Left lung (tissue), 10 donors: ENCODE data around the gene LGALS3. TPM values are rescaled to one million over a fixed set of nuclear protein-coding genes. Genes with fewer than 3 reads are reported as not detected.

Experiments used
- ATAC-seq: fragments of 200-7000 bp; cut with Tn5 transposase; one replicate; pipeline ENCODE4 v1.9.1; 2020; ENCODE audit warnings: moderate library complexity
- DNase-seq, 4 donors: peaks; one replicate each; pipeline ENCODE4 v3.0.0-alpha.2; 2013 to 2020
- H3K27ac ChIP-seq, 2 donors: fragments of 200-600 bp; sonication (generic) in 1 of 2; one replicate each; pipeline versions ENCODE4 v1.5.0 to v1.8.0; 2020 to 2021
- H3K27me3 ChIP-seq, 2 donors: fragments of 200-600 bp; sonication (generic) in 1 of 2; one replicate each; pipeline versions ENCODE4 v1.5.0 to v1.8.0; 2020 to 2021
- H3K36me3 ChIP-seq, 2 donors: fragments of 200-600 bp; sonication (generic) in 1 of 2; one replicate each; pipeline versions ENCODE4 v1.5.0 to v1.8.0; 2020 to 2021
- H3K4me1 ChIP-seq, 2 donors: fragments of 200-600 bp; one replicate each; pipeline ENCODE4 v1.8.0; 2021
- H3K4me3 ChIP-seq, 2 donors: fragments of 200-600 bp; sonication (generic) in 1 of 2; one replicate each; pipeline versions ENCODE4 v1.5.0 to v1.8.0; 2020 to 2021; ENCODE audit warnings: mild to moderate bottlenecking in 1 of 2
- H3K9me3 ChIP-seq, 2 donors: fragments of 200-600 bp; sonication (generic) in 1 of 2; one replicate each; pipeline versions ENCODE4 v1.5.0 to v1.8.0; 2020 to 2021
- intact Hi-C, 2 donors: fragments of 100-400 bp; cut with DNase I; formaldehyde crosslinking; loops; one replicate each; pipeline versions ENCODE4 v1.11.2 to v1.14.2; 2022
- polyA plus RNA-seq, 6 donors: library from polyadenylated mRNA; unstranded; fragments of 120-200 nt; gene quantifications; one replicate each; pipeline ENCODE4 v1.2.1, GENCODE V29; 2013; ENCODE audit not compliant: insufficient read length in 6 of 6
- total RNA-seq, 2 donors: library from RNA; stranded (reverse); fragmentation: NEBNext Ultra II Directional; extraction: Animal tissue kit (Norgen Biotek cat#: 25700); gene quantifications; one replicate each; pipeline ENCODE4 v1.2.1, GENCODE V29; 2021
- TF ChIP-seq, protein P1 (sequence below), 2 donors: fragments of 200-600 bp; sonication (generic) in 1 of 2; IDR thresholded peaks; one replicate each; pipeline versions ENCODE4 v1.5.0 to v1.8.0; 2021; ENCODE audit warnings: antibody characterized with exemption in 2 of 2
- donor health status: DM: no; HTN: yes; CAD: no.
- donor health status: DM: no; HTN: no; CAD: no.

LGALS3 gene
- total and polyA plus RNA-seq, 8 donors = 41.2 to 369 (median 51.9) TPM

DNA sequence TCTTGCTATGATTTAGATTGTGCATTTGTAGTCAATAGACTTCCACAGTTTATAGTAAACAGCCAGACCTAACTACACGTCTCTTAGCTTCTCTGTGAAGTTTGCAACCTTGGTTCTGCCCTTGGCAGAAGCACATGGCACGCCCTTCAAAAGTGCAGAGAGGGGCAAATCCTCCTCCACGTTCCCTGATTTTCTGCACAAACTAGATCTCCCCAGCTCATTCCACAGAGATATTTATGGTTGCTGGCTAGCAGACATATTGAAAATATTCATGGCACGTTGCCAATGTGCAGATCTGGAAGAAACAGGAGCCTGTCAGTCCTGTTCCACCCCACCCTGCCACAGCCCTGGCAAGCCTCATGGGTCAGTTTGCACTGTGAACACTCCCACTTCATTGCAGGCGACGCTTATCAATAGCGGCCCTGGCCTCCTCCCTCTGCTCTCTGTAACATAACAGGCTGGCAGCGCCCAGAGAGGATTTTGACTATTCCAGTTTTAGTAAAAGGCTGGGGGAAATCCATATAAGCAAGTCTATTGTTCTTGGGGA, 6.5 kb upstream of the LGALS3 start:
- intact Hi-C loops = no loop called here
- DNase-seq (peak in 2 of 4 donors; percentile 52 to 60), ATAC-seq (peak; percentile 44)
- Histone ChIP-seq H3K4me3 (no peak overlapping the region), H3K4me1 (peaks cover 29 to 91% of the 10 kb centered on the region in 2 donors), H3K27me3 (no peaks in the 10 kb centered on the region), H3K9me3 (no peaks in the 10 kb centered on the region), H3K36me3 (no peaks in the 10 kb centered on the region), H3K27ac (peak overlapping the region in 1 of 2 donors; percentile 34)
- TF ChIP-seq, protein P1, sequence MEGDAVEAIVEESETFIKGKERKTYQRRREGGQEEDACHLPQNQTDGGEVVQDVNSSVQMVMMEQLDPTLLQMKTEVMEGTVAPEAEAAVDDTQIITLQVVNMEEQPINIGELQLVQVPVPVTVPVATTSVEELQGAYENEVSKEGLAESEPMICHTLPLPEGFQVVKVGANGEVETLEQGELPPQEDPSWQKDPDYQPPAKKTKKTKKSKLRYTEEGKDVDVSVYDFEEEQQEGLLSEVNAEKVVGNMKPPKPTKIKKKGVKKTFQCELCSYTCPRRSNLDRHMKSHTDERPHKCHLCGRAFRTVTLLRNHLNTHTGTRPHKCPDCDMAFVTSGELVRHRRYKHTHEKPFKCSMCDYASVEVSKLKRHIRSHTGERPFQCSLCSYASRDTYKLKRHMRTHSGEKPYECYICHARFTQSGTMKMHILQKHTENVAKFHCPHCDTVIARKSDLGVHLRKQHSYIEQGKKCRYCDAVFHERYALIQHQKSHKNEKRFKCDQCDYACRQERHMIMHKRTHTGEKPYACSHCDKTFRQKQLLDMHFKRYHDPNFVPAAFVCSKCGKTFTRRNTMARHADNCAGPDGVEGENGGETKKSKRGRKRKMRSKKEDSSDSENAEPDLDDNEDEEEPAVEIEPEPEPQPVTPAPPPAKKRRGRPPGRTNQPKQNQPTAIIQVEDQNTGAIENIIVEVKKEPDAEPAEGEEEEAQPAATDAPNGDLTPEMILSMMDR (IDR thresholded peaks at IDR 0.05) = no peak

DNA sequence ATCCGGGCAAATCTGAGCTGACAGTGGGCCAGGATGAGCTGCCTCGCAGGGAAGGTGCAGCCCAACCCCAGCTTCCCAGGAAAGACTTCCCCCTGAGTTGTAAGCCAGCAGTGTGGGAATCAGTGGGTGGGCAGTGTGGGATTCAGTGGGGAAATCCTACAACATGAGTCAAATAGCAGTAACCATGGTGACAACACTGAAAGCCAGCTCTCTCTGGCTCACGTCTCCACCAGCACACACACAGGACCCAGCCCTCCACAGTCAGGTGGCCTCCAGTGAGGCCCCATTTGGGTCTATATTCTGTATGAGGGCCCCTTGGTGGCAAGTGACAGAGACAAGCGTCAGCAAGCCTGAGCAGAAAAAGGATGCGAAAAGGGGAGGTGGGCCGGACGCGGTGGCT, 6.0 kb upstream of the LGALS3 start:
- DNase-seq (peak in 2 of 4 donors; percentile 43 to 67), ATAC-seq (peak; percentile 41)

DNA sequence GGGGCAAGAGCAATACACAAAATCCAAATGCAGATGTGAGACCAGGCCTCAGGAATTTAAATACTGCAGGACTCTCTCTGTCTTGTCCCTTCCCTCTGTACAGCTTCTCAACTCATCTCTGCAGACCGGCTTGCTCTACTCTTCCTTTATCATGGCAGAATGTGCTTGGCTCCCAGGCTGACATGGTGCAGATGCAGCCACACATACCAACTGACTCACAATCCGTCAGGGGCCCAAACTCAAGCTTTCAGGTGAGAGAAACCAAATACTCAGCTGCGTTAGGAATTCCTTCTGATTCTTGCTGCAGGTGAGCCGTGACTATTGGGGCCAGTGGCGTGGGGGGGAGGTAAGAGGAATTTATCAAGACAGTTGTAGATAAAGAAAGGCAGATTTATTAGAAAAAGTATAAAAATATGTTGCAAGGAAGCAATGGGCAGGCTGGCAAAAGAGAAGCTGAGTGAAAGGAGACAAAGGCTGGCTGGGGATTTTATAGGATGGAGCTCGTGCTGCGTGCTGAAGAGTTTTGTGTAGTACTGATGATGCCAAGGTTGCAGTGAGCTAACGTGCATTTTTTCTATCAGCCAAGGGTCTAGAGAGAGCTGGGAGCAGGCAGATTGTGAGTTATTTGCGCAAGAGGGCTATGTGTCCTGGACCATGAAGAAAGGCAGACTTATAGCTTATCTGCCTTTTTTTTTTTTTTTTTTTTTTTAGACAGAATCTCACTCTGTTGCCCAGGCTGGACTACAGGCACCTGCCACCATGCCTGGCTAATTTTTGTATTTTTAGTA, 5.0 kb upstream of the LGALS3 start:
- H3K9me3 ChIP-seq = no peaks in the 10 kb centered on the region
- intact Hi-C loops = no loop called here
- no peaks in the 10 kb centered on the region for H3K27me3 ChIP-seq
- TF ChIP-seq, protein P1 (IDR thresholded peaks at IDR 0.05) = no peak
- no peak for DNase-seq
- no peaks in the 10 kb centered on the region for H3K36me3 ChIP-seq
- no peak overlapping the region for H3K27ac ChIP-seq
- H3K4me1 ChIP-seq = peaks cover 24 to 89% of the 10 kb centered on the region in 2 donors
- no peak overlapping the region for H3K4me3 ChIP-seq
- ATAC-seq = no peak

More for the DNA sequence above, 6.0 kb upstream of the LGALS3 start:
- H3K4me3 ChIP-seq = no peak overlapping the region
- H3K4me1 ChIP-seq = peaks cover 29 to 91% of the 10 kb centered on the region in 2 donors
- intact Hi-C loops = no loop called here
- H3K27me3 ChIP-seq = no peaks in the 10 kb centered on the region
- no peaks in the 10 kb centered on the region for H3K36me3 ChIP-seq
- no peaks in the 10 kb centered on the region for H3K9me3 ChIP-seq
- no peak overlapping the region for H3K27ac ChIP-seq
- TF ChIP-seq, protein P1 (IDR thresholded peaks at IDR 0.05) = no peak

DNA sequence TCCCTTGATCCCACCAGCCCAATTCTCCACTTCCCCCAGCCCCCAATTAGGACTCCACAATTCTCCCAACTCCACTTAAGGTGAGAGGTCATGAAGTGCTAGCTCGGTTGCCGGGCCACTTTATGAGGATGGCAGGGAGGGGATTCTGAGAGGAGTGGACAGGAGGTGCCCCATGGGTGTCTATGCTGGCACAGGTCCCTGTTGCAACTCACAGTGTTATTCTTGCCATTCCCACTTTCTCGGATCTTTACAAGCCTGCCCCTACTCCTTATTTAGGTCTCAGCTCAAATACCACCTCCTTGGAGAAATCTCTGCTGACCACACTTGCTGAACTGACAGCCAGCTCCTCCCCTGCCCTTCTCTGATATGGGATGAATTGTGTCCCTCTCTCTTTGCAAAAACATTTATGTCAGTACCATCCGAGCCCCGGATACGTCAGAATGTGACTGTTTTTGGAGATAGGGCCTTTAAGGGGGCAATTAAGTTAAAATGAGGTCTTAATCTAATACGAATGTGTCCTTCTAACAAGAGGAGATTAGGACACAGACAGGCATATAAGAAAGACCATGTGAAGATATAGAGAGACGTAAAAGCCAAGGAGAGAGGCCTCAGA, 4.2 kb upstream of the LGALS3 start:
- intact Hi-C loops = no loop called here
- Histone ChIP-seq H3K27ac (peak overlapping the region; percentile 56 to 75), H3K9me3 (no peaks in the 10 kb centered on the region), H3K4me3 (no peak overlapping the region), H3K36me3 (no peaks in the 10 kb centered on the region), H3K4me1 (peaks cover 23 to 88% of the 10 kb centered on the region in 2 donors), H3K27me3 (no peaks in the 10 kb centered on the region)
- ATAC-seq (no peak), DNase-seq (no peak)
- TF ChIP-seq, protein P1 (IDR thresholded peaks at IDR 0.05) = no peak

DNA sequence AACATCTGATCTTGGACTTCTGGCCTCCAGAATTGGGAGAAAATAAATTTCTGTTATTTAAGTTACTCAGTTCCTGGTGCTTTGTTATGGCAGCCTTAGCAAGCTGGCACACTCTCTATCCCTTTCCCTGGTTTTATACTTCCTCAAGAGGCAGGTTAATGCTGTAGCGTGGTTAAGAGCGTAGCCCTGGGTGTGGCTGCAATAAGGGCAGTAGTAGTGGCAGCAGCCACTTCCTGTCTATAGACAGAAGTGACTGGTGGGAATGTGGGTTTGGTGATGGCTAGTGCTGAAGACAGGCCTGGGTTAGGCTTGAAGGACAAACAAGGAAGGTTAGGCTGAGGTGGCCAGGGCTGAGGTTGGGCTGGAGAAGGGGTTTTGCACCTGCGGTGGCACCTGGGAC, 3.6 kb upstream of the LGALS3 start:
- DNase-seq = peak in 1 of 4 donors; percentile 77
- Histone ChIP-seq H3K27me3 (no peaks in the 10 kb centered on the region), H3K9me3 (no peaks in the 10 kb centered on the region), H3K27ac (peak overlapping the region; percentile 56 to 75), H3K4me3 (no peak overlapping the region), H3K36me3 (no peaks in the 10 kb centered on the region), H3K4me1 (peaks cover 23 to 89% of the 10 kb centered on the region in 2 donors)
- TF ChIP-seq, protein P1 (IDR thresholded peaks at IDR 0.05) = no peak
- peak; percentile 27 for ATAC-seq
- intact Hi-C loops = no loop called here
